OCI-LY3 (cell line): ENCODE data around the gene NECAB2.

Source experiments
- H2AFZ ChIP-seq: fragments of 200-600, 300-600 bp; shearing (Covaris generic); 2 replicates; pipeline ENCODE4 v1.6.0; 2014; ENCODE audit warnings: antibody characterized with exemption, low read depth, low read length
- H3K27ac ChIP-seq: fragments of 200-600, 300-600 bp; sonication (generic); 2 replicates; pipeline ENCODE4 v1.5.1; 2014; ENCODE audit warnings: mild to moderate bottlenecking, low read length, moderate library complexity, mixed read lengths
- H3K27me3 ChIP-seq: fragments of 200-600, 300-600 bp; sonication (generic); 2 replicates; pipeline ENCODE4 v1.6.1; 2014; ENCODE audit warnings: low read depth, low read length, mixed read lengths
- H3K36me3 ChIP-seq: fragments of 200-600, 300-600 bp; sonication (generic); replicated peaks from 2 replicates; pipeline ENCODE3; 2014; ENCODE audit warnings: low read depth, low read length, mixed read lengths
- H3K4me1 ChIP-seq: fragments of 300-600, 200-600 bp; sonication (generic); 2 replicates; pipeline ENCODE4 v1.6.1; 2014; ENCODE audit warnings: low read length, mixed read lengths
- H3K4me2 ChIP-seq: fragments of 200-600, 300-600 bp; sonication (generic); 2 replicates; pipeline ENCODE4 v1.6.1; 2014; ENCODE audit warnings: low read length, mixed read lengths
- H3K4me3 ChIP-seq: fragments of 300-600, 200-600 bp; sonication (generic); 2 replicates; pipeline ENCODE4 v1.5.1; 2014; ENCODE audit warnings: antibody characterized with exemption, mild to moderate bottlenecking, low read length, moderate library complexity
- H3K79me2 ChIP-seq: fragments of 300-600, 200-600 bp; shearing (Covaris generic); 2 replicates; pipeline ENCODE4 v1.6.1; 2014; ENCODE audit warnings: mild to moderate bottlenecking, low read length, mixed read lengths
- H3K9ac ChIP-seq: fragments of 300-600, 200-600 bp; shearing (Covaris generic); 2 replicates; pipeline ENCODE4 v1.6.0; 2014; ENCODE audit warnings: mild to moderate bottlenecking, low read length, moderate library complexity
- H3K9me3 ChIP-seq: fragments of 200-600, 300-600 bp; shearing (Covaris generic); 2 replicates; pipeline ENCODE4 v1.6.1; 2014; ENCODE audit warnings: low read length, mixed read lengths; ENCODE audit not compliant: insufficient read depth
- H4K20me1 ChIP-seq: fragments of 200-600, 300-600 bp; sonication (generic); 2 replicates; pipeline ENCODE4 v1.6.1; 2016; ENCODE audit warnings: low read length, mixed read lengths; ENCODE audit not compliant: insufficient read depth
- CTCF ChIP-seq: fragments of 200-600, 300-600 bp; sonication (generic); IDR thresholded peaks from 2 replicates; pipeline ENCODE4 v1.5.1; 2014; ENCODE audit warnings: antibody characterized with exemption, low read length, low read depth
- EZH2phosphoT487 ChIP-seq: fragments of 200-600 bp; shearing (Covaris generic); IDR thresholded peaks from 2 replicates; pipeline ENCODE4 v1.6.1; 2018; ENCODE audit warnings: antibody characterized with exemption, mixed run types, low read depth

NECAB2 gene

DNA sequence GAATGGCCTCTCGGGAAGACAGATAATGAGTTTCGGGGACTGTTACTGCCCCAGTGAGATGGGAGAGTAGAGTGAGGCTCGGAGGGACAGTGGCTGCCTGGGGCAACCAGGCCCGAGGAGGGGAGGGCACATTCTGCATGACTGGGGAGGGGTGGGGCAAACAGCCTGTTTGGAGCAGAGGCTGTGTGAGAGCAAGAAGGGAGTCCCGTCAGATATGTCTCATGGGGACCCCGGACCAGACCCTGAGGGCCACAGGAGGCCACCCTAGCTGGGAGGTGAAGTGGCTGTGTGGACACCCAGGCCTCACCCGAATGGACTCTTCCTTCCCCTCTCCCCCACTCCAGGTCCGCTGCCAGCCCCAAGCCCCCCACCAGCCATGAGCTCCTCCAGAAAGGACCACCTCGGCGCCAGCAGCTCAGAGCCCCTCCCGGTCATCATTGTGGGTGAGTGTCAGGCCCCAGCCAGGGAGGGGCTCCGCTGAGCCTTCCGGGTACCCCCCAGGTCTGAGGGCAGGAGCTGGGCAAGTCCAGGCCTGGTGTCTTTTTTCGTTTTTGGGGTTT is 10.7 kb upstream of the NECAB2 start:
- no peak for TF ChIP-seq CTCF
- TF ChIP-seq EZH2phosphoT487: no peak
- H3K27ac ChIP-seq: no peak overlapping the region
- H2AFZ ChIP-seq: peak overlapping the region; percentile 64
- peak overlapping the region; percentile 44 for H3K4me3 ChIP-seq
- H3K4me2 ChIP-seq: peak overlapping the region; percentile 70
- no peaks in the 10 kb centered on the region for H4K20me1 ChIP-seq
- no peaks in the 10 kb centered on the region for H3K79me2 ChIP-seq
- no peaks in the 10 kb centered on the region for H3K36me3 ChIP-seq
- no peaks in the 10 kb centered on the region for H3K9me3 ChIP-seq
- H3K4me1 ChIP-seq: peaks cover 18% of the 10 kb centered on the region
- no peak overlapping the region for H3K9ac ChIP-seq
- peaks cover 13% of the 10 kb centered on the region; the same call in 1 of the 2 replicates for H3K27me3 ChIP-seq

DNA sequence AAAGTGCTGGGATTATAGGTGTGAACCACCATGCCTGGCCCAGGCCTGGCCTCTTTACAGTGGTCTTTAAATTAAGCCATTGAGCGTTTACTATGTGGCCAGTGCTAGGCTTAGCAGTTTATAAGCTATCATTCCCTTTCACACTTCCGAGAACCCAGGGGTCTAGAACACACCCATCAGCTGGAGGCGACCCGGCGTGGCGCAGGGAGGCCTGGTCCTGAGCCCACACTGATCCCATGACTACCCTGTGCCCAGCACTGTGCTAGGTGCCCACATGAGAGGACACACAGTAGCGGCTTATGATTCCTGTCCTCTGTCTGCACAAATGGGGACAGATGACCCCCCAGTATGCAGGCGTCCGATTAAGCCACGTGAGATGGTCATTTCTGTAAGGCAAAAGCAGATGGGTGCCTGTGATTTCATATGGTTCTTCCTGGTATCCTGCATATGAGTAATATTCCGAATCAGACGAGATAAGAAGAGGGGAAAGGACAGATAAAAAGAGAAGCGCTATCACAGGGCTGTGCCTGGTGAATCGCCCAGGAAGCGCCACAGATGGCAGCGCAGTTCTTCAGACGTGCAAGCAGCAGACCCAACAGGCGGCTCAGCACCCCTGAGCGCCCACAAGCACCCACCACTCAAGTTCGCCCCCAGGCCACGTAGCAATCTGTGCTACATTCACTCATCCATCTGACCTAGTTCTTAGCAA is 9.8 kb upstream of the NECAB2 start:
- no peak overlapping the region for H3K9ac ChIP-seq
- no peaks in the 10 kb centered on the region for H3K36me3 ChIP-seq
- no peak overlapping the region for H3K4me3 ChIP-seq
- no peak overlapping the region for H3K27ac ChIP-seq
- peaks cover 13% of the 10 kb centered on the region for H3K4me1 ChIP-seq
- H3K4me2 ChIP-seq: no peak overlapping the region
- TF ChIP-seq CTCF (no peak), EZH2phosphoT487 (no peak)
- no peaks in the 10 kb centered on the region for H4K20me1 ChIP-seq
- no peak overlapping the region for H2AFZ ChIP-seq
- peaks cover 13% of the 10 kb centered on the region; the same call in 1 of the 2 replicates for H3K27me3 ChIP-seq
- no peaks in the 10 kb centered on the region for H3K79me2 ChIP-seq
- no peaks in the 10 kb centered on the region for H3K9me3 ChIP-seq

GRCh38 chr16:83958846-83959565 is 9.0 kb upstream of the NECAB2 start:
- Histone ChIP-seq H3K4me2 (no peak overlapping the region), H3K4me1 (peaks cover 7% of the 10 kb centered on the region), H3K27me3 (peaks cover 13% of the 10 kb centered on the region; the same call in 1 of the 2 replicates), H2AFZ (no peak overlapping the region), H3K4me3 (no peak overlapping the region), H3K9ac (no peak overlapping the region), H3K79me2 (no peaks in the 10 kb centered on the region), H3K9me3 (no peaks in the 10 kb centered on the region), H3K27ac (no peak overlapping the region), H4K20me1 (no peaks in the 10 kb centered on the region), H3K36me3 (no peaks in the 10 kb centered on the region)
- no peak for TF ChIP-seq EZH2phosphoT487
- TF ChIP-seq CTCF: no peak
